ENCODE measurements around the gene MAGI1. TPM values are rescaled to one million over a fixed set of nuclear protein-coding genes. Genes with fewer than 3 reads are reported as not detected.
"Not testable (repeated sequence)": the region's sequence is repeated elsewhere in the genome, so short reads cannot be mapped to it uniquely, and the experiment has no call there.

The MAGI1 gene
- total and polyA plus RNA-seq, 4 donors, result 9.9 to 88.1 (median 24.6) TPM

- Histone ChIP-seq H3K36me3 (ENCODE audit: control insufficient read depth in 4 of 4, insufficient read depth in 4 of 4, low read length in 4 of 4) (no peaks in the 10 kb centered on the region), H3K27ac (ENCODE audit: low read depth in 1 of 2, low read length in 1 of 2) (no peak overlapping the region), H3K9me3 (ENCODE audit: control insufficient read depth in 4 of 4, insufficient read depth in 3 of 4, low read length in 3 of 4) (no peaks in the 10 kb centered on the region), H3K4me3 (no peak overlapping the region), H3K9ac (ENCODE audit: insufficient read depth in 1 of 2, low read length in 2 of 2) (no peak overlapping the region), H3K4me1 (ENCODE audit: control insufficient read depth in 5 of 5, insufficient read depth in 5 of 5, low read length in 5 of 5) (peaks cover 0 to 12% (median 7%) of the 10 kb centered on the region in 5 donors), H3K27me3 (ENCODE audit: control insufficient read depth in 3 of 3, insufficient read depth in 3 of 3, low read length in 2 of 3) (no peaks in the 10 kb centered on the region)
- no peak for ATAC-seq (ENCODE audit: insufficient read depth, low FRiP score)
- no peak for DNase-seq
- no peak for TF ChIP-seq CTCF (IDR thresholded peaks at IDR 0.05; ENCODE audit: control extremely low read depth, extremely low read depth)
- WGBS, 2 donors, result 75 to 76% methylated on average over 1 of the region's 1 CpG
Observed at GRCh38 chr3:65723985-65724384, 314.7 kb downstream of the MAGI1 start.

GRCh38 chr3:65723011-65723410 lies 315.7 kb downstream of the MAGI1 start:
- no peaks in the 10 kb centered on the region for H3K36me3 ChIP-seq (ENCODE audit: control insufficient read depth in 4 of 4, insufficient read depth in 4 of 4, low read length in 4 of 4)
- 91 to 94% methylated on average over 3 of the region's 3 CpGs for WGBS, 2 donors

GRCh38 chr3:65720989-65721737 lies 317.6 kb downstream of the MAGI1 start:
- Histone ChIP-seq H3K36me3 (ENCODE audit: control insufficient read depth in 4 of 4, insufficient read depth in 4 of 4, low read length in 4 of 4) (no peaks in the 10 kb centered on the region), H3K27ac (ENCODE audit: low read depth in 1 of 2, low read length in 1 of 2) (no peak overlapping the region), H3K9me3 (ENCODE audit: control insufficient read depth in 4 of 4, insufficient read depth in 3 of 4, low read length in 3 of 4) (no peaks in the 10 kb centered on the region), H3K4me1 (ENCODE audit: control insufficient read depth in 5 of 5, insufficient read depth in 5 of 5, low read length in 5 of 5) (peaks cover 0 to 9% (median 0%) of the 10 kb centered on the region in 5 donors), H3K4me3 (no peak overlapping the region), H3K9ac (ENCODE audit: insufficient read depth in 1 of 2, low read length in 2 of 2) (no peak overlapping the region), H3K27me3 (ENCODE audit: control insufficient read depth in 3 of 3, insufficient read depth in 3 of 3, low read length in 2 of 3) (no peaks in the 10 kb centered on the region)
- WGBS, 2 donors, result 89 to 91% methylated on average over 4 of the region's 4 CpGs
- TF ChIP-seq CTCF (IDR thresholded peaks at IDR 0.05; ENCODE audit: control extremely low read depth, extremely low read depth), result no peak
- ATAC-seq (ENCODE audit: insufficient read depth, low FRiP score) (no peak), DNase-seq (no peak)

More at GRCh38 chr3:65723011-65723410, 315.7 kb downstream of the MAGI1 start:
- Histone ChIP-seq H3K27ac (ENCODE audit: low read depth in 1 of 2, low read length in 1 of 2) (no peak overlapping the region), H3K4me1 (ENCODE audit: control insufficient read depth in 5 of 5, insufficient read depth in 5 of 5, low read length in 5 of 5) (peaks cover 0 to 6% (median 2%) of the 10 kb centered on the region in 5 donors), H3K9ac (ENCODE audit: insufficient read depth in 1 of 2, low read length in 2 of 2) (no peak overlapping the region), H3K9me3 (ENCODE audit: control insufficient read depth in 4 of 4, insufficient read depth in 3 of 4, low read length in 3 of 4) (no peaks in the 10 kb centered on the region), H3K4me3 (no peak overlapping the region), H3K27me3 (ENCODE audit: control insufficient read depth in 3 of 3, insufficient read depth in 3 of 3, low read length in 2 of 3) (no peaks in the 10 kb centered on the region)
- ATAC-seq (ENCODE audit: insufficient read depth, low FRiP score) (no peak), DNase-seq (no peak)
- no peak for TF ChIP-seq CTCF (IDR thresholded peaks at IDR 0.05; ENCODE audit: control extremely low read depth, extremely low read depth)

GRCh38 chr3:65719639-65720038 lies 319.1 kb downstream of the MAGI1 start:
- not testable (repeated sequence) for H3K36me3 ChIP-seq (ENCODE audit: control insufficient read depth in 4 of 4, insufficient read depth in 4 of 4, low read length in 4 of 4); H3K27me3 ChIP-seq (ENCODE audit: control insufficient read depth in 3 of 3, insufficient read depth in 3 of 3, low read length in 2 of 3); H3K9ac ChIP-seq (ENCODE audit: insufficient read depth in 1 of 2, low read length in 2 of 2); ATAC-seq (ENCODE audit: insufficient read depth, low FRiP score); H3K9me3 ChIP-seq (ENCODE audit: control insufficient read depth in 4 of 4, insufficient read depth in 3 of 4, low read length in 3 of 4); H3K27ac ChIP-seq (ENCODE audit: low read depth in 1 of 2, low read length in 1 of 2); DNase-seq; H3K4me3 ChIP-seq
- H3K4me1 ChIP-seq (ENCODE audit: control insufficient read depth in 5 of 5, insufficient read depth in 5 of 5, low read length in 5 of 5), result peaks cover 0 to 12% (median 4%) of the 10 kb centered on the region in 5 donors
- 88% methylated on average over 1 of the region's 1 CpG for WGBS, 2 donors

All from lung (tissue), 12 donors.